CD1c-positive myeloid dendritic cell (primary cell): ENCODE results near the gene PLXNA2.

ENCODE experiments used
- DNase-seq: peaks from one replicate; pipeline ENCODE4 v3.0.0-alpha.2; 2016; ENCODE audit errors: extremely low spot score

PLXNA2 gene, protein sequence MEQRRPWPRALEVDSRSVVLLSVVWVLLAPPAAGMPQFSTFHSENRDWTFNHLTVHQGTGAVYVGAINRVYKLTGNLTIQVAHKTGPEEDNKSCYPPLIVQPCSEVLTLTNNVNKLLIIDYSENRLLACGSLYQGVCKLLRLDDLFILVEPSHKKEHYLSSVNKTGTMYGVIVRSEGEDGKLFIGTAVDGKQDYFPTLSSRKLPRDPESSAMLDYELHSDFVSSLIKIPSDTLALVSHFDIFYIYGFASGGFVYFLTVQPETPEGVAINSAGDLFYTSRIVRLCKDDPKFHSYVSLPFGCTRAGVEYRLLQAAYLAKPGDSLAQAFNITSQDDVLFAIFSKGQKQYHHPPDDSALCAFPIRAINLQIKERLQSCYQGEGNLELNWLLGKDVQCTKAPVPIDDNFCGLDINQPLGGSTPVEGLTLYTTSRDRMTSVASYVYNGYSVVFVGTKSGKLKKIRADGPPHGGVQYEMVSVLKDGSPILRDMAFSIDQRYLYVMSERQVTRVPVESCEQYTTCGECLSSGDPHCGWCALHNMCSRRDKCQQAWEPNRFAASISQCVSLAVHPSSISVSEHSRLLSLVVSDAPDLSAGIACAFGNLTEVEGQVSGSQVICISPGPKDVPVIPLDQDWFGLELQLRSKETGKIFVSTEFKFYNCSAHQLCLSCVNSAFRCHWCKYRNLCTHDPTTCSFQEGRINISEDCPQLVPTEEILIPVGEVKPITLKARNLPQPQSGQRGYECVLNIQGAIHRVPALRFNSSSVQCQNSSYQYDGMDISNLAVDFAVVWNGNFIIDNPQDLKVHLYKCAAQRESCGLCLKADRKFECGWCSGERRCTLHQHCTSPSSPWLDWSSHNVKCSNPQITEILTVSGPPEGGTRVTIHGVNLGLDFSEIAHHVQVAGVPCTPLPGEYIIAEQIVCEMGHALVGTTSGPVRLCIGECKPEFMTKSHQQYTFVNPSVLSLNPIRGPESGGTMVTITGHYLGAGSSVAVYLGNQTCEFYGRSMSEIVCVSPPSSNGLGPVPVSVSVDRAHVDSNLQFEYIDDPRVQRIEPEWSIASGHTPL (N-terminal part only)

DNA sequence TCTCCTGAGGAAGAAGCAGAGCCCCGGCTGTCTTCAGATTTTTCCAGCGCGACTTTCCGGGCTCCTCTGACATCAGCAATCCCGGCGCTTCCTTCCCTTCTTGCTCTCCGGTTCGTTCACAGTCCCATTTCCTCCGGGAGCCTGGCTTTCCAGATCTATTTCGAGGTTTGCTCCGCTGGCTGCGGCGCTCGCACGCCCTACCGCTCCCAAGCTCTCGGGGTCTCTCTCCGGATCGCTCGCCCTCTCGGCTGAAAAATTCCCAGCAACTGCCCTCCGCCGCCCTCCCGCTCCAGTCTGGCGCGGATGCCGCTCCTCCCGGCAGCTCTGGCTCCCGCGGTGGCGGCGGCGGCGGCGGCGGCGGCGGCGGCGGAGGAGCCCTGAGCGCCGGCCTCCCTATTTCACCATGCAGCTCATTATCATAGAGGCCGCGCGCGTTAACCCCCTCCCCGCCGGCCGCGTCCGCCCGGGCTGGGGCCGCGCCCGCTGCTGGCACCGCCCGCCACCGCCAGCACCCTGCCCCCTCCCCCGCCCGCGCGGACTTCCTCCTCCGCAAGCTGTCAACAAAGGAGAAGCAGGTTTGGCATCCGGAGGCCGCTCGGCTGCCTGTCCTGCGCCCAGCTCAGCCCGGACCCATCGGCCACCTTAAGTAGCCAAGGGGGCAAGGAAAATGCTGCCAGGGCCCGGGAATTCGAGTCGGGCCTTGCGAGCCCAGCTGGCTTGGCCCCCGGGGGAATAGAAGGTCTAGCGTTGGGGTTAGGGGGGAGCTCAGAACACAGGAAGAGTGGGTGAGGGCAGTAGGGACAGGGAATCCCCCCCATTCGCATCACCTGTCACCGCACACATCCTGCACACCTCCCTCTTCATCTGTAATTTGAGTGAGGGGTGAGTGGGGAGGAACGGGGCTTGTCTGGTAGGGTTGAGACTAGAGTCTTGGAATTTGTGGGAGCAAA, at the start of gene PLXNA2:
Gene PLXNA2 (minus strand): TSS at position 418 of the 950 bp plus-strand sequence. CDS start 26,462 bp downstream, outside the sequence.
- DNase-seq, result peak; percentile 88

DNA sequence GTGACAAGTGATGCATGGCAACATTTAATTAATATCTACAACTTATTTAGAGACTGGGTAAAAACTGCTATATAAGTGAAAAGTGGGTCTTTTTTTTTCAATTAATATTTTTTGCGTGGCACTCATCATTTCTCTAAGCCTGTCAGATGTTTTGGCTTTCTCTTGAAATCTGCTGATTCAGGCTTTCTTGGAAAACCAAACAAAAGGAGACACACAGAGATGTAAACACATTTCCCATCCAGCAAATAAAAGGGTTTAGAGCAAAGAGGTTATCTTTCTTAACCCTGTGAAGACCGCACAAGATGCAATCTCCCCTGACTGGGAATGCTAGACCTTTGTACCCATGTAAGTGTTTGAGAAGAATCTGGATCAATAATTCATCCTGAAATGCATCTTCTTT, 48.7 kb upstream of the PLXNA2 start:
- no peak for DNase-seq

DNA sequence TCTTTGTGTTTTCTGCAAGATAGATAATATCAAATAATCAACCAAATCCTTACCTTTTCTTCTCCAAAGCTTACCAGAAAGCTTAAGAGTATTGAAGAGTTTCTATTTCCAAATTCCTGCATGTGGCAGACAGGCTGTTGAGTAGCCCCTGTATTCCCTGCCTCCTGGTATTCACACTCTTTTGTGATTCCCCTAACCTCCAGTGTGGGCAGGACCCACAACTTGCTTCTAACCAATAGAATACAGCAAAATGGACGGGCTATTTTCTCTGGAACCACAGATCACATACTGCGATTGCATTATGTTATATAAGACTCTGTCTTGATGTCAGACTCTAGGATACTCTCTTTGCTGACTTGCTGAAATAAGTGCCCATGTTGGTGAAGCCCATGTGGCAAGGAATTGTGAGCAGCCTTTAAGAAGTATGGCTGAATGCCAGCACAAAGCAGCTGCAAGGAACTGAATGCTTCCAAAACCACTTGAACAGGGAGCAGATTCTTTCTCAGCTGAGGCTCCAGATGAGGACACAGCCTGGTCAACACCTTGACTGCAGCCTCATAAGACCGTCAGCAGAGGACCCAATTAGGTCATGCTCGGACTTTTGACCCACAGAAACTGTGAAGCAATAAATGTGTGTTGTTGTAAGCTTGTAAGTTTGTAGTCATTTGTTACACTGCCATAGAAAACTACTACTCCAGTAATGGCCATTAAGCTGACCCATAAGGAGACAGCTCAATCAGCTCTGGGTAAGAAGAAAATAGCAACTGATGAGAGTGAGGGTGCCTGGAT, 47.9 kb upstream of the PLXNA2 start:
- DNase-seq, result no peak

DNA sequence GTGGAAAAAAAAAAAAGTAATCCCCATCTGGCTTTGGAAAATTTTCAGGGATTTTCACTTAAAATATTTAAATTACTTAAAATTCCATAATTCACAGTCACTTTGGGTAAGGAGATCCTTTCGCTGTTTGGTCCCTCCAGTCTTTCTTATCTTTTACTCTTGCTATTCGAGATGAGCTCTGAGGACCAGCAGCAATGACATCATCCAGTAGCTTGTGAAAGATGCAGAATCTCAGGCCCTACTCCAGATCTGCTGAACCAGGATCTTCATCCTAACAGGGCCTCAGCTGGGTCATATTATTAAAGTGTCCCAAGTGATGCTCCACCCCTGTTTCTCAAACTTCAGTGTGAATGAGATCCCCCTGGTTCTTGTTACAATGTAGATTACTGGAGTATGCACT, 46.9 kb upstream of the PLXNA2 start:
- DNase-seq, result no peak

DNA sequence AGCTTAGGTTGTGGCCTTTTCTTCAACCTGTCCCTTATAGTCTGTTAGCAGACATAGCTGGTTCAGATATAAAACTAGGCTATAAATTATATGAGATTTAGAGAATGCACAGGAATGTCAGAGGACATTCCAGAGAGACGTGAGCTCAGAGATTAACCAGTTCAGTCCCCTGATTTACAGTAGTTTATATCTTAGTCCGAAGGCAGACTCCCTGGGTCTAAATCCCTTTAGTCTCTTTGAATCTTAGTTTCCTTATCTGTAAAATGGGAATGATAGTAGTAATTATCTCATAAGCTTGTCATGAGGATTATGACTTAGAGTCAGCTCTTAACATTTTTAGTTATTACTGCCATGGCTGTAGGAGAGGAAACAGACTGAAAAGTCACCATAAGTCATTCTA, 45.5 kb upstream of the PLXNA2 start:
- DNase-seq, result no peak

DNA sequence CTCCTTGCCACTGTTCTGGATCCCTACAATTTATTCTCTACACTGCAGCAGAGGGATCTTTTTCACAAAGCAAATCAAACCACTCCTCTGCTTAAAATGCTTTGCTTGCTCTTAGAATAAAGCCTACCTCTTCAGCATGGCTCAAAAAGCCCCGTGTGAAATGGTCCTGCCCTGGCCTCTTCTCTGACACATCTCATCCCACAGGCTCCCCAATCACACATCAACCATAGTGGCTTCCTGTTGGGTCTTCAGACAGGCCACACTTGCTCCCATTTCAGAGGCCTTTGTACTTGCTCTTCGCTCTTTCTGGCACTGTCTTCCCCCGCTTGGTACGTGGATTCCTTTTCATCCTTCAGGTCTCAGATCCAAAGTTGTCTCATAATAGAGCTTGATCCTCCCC, 44.3 kb upstream of the PLXNA2 start:
- no peak for DNase-seq

DNA sequence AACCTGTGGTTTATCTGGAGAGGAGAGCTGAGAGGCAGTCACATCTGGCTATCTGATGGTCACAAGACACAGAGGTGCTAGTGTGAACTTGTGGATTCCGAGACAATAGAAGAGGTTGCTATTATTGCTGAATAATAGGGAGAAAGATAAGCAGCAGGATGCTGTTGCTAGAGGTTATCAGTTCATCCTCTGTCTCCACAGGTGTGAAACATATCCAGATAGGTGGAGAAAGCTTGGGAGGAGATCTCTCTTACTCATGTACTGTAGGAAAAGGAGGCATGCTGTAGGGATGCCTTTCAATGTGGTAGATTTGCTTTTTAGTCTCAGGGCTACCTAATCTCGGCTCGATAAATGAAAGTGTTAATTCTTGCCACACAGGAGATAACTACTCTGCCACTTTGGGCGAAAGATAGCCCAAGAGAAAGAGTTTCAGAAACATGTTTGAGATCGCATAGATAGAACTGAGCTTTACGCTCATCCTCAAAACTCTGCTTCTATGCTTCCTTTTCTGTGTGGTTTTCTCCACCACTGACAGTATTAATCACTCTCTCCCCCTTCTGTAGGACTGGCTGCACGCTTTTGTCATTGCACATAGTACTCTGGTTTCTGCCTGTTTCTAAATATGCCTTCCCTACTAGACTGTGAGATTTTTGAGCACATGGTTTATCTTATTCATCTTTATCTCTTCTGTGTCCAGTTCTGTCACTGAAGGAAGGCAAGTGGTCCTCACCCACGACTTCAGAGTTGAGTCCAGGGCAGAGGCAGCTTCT, 36.7 kb upstream of the PLXNA2 start:
- no peak for DNase-seq

DNA sequence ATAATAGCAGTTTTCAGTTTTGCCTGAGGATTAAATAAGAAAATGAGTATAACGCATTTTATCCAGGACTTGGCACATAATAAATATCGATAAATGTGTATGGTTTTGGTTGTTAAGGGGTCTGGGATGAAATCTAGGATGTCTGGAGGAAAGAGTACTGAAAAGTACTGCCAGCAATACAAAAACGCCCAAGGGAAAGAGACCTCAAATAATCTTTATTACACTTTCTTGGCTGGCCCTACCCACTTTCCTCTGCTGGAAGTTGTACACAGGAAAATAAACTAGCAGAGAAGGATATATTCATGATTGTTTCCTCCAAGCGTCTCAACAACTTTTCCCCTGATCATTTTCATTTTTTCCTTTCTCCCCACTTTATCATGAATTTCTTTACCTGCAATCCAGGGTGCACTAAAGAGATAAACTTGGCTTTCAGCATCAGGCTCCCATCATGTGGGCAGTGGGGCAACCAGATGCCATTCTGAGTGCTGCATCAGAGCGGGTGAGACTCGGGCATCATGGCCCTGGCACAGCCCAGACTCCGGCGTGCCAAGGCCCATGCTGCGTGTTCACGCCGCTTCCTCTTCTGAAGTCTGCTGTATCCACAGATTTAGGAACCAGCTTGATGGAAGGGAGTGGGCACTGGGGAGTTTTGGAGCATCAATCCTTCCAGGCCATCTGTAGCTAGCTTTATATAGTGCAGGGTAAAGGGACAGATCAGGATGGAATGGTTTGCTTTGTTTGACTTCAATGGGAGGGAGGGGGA, 35.8 kb upstream of the PLXNA2 start:
- DNase-seq, result no peak

DNA sequence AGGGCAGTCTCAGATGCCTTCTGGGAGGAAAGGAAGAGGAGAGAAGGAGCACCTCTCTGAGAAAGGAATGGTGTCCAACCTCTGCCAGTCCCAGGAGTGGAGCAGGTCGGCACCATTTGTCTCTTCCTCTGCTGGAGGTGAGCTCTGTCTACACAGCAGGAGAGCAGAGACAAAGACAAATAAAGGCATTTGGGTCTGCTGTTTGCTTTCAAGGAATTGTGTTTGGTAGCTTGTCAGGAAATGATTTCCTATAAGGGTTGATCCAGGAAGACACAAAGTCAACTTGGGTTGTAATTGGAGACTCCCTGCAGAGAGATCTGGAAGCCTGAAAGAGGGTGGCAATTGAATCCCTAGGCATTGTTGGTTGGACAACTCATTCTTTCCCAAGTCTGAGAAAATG, 34.5 kb upstream of the PLXNA2 start:
- DNase-seq, result no peak

DNA sequence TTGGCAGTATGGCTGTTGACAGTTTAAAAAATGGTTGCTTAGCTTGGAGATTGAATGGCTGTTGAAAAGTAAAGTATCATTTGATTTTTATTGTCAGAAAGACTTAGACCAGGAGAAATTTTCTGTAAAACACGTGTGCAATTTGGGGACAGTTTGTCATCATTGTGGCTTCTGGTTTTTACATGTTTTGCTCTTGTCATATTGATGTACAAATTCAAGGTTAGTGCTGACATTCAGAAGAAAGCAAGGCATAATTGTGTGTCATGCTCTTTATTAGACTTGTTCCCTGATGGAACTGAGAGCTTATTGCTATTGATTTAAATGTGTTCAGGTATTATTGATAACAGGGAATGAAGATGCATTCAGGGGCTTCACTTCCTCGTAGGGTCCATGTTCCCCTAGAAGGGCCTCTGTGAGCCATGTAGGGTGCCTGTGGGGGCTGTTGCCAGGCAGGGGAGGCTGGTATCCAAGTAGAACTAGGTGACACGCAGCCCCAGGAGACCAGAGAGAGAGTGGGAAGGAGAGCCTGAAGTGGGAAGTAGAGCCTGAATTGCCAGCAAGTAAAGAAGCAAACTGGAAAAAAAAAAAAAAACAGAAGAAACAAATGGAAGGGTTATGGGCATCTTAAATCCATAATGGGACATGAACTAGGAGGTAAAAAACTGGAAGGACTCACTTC, 32.7 kb upstream of the PLXNA2 start:
- DNase-seq, result no peak

DNA sequence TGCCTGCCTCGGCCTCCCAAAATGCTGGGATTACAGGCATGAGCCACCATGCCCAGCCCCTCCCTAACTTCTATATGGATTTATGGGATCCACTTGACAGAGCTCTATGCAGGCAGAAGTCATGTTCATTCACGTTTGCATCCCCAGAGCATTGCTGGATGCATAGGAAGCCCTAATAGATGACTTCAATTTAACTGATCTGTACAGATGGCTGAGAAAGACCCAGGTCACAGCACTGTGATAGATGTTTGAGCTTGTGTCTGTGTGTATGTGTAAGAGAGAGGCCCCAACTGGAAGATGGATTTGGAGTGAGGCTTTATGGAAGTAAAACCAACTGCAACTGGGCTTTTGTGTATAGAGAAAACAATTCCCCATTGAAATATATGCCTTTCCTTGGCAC, 30.9 kb upstream of the PLXNA2 start:
- no peak for DNase-seq

DNA sequence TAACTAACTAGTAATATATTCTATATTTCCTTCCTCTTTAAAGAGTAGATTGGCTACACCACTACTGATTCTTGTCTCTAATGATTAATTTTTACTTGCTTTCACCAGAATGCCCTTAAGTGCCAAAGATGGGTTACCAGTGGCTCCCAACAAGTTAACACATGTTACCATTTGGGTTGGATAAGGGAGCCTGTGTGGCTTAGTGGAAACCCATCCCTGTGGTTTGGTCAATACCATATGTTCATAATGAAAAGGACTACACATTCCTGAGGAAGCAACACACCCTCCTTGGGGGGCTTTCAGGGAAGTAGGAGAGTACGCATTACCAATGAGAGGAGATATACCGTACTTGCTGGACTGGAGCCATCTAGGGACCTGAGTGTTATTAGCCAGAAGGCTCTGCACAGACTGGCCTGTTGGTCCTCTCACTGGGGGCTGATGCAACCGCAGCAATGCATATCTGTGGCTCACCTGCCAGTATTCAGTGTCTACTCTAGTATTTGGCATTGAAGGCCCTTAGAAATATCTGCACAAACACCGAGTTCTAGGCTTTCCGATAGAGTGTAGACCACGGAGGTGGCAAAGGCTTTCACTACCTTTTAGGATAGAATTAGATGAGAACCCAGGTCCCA, 29.3 kb upstream of the PLXNA2 start:
- no peak for DNase-seq

DNA sequence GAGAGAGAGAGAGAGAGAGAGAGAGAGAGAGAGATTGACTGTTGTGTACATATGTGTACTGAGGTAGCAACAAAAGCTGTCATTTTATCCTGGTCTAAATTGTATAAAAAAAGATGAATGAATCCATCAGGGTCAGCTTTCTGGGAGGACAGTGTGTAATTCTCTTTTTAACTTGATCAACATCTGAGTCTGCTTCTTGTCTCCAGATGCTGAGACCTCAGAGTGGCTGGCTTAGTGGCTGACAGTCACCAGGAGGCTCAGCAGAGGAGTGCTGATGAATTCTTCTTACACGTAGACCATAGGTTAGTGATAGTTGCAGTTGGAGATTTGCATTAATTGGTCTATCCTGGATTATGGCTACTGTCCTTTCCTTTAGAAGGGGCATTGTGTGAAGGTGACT, 28.5 kb upstream of the PLXNA2 start:
- no peak for DNase-seq

DNA sequence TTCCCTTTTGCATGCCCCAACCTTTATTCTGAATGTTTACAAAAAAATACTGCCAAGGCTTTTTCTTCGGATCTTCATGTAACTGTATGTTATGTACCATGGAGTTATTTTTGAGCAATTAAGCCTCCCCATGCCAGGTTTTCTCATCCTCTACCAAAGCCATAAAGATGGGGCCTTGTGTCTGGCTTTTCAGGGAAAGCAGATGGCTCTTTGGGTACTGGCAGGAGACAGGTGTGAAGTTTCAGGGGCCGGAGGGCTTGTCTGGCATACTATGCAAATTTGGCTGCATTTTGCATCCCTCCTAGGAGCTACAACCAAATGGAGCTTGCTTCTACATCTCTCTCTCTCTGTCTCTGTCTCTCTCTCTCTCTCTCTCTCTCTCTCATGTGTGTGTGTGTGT, 28.1 kb upstream of the PLXNA2 start:
- no peak for DNase-seq

DNA sequence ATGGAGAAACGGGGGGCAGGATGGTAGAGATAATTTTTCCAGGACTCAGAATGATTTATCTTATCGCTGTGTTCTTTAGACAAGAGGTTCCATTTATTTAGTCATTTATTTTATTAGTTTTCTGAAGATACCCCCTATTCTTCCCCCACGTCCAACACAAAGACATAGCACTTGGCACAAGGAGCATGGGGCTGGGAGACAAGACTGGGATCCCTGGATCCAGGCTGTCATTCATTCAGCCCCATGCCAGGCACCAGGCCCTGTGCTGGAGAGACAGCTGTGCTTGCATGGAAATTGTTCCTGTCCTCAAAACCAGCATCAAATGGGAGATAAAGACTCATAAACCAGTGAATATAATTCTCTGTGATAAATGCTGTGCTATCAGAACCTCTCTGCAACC, 27.1 kb upstream of the PLXNA2 start:
- DNase-seq, result no peak

DNA sequence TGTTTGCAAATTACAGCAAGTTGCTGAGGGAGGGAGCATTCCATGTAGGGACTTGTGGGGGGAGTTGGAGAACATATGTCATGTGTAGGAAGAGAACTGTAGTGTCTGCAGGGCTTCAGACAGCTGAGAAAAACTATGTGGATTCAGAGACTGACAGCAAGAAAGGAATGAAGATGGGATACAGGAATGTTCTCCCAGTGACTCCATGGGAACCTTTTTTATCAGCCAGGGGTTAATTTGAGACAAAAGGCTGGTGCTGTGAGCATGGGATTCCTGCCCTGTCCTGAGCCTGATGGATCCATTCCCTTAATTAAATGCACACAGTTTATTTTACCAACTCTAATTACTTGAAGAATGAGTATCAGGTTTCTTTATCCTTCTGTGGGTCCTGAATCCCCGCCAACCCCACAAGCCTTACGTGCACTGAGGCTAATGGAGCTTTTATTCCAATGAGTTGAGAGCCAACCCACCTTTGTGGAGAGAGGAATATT, 26.5 kb upstream of the PLXNA2 start:
- no peak for DNase-seq

DNA sequence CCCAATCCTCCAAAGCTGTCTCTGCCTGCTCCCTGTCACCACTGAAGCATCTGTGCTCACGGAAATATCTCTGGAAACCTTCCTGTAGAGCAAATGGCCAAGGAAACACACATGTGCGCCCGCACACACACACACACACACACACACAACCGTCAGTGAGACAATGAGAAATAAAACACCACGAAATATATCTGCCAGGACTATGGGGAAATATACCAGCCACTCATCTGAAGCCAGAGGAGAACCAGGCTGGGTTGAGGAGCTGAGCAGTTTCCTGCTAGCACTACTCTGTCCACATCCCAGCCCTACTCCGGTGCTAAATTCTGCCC, 25.1 kb upstream of the PLXNA2 start:
- DNase-seq, result no peak
